ENCODE measurements around the gene ISCU.
"Not testable (repeated sequence)": the region's sequence is repeated elsewhere in the genome, so short reads cannot be mapped to it uniquely, and the experiment has no call there.

The ISCU gene

GRCh38 chr12:108547686-108548085 lies 14.7 kb upstream of the ISCU start:
- DNase-seq, result no peak

GRCh38 chr12:108548954-108549521 lies 13.4 kb upstream of the ISCU start:
- no peak for DNase-seq

GRCh38 chr12:108551535-108551934 lies 10.9 kb upstream of the ISCU start:
- no peak for DNase-seq

- no peak for DNase-seq
Measured at GRCh38 chr12:108553799-108554198, 8.6 kb upstream of the ISCU start.

GRCh38 chr12:108555383-108555782 lies 7.0 kb upstream of the ISCU start:
- DNase-seq, result not testable (repeated sequence)

- no peak for DNase-seq
Measured at GRCh38 chr12:108559007-108559655, 3.3 kb upstream of the ISCU start.

GRCh38 chr12:108559748-108560147 lies 2.6 kb upstream of the ISCU start:
- no peak for DNase-seq

GRCh38 chr12:108560321-108560721 lies 2.1 kb upstream of the ISCU start:
- no peak for DNase-seq

- DNase-seq, result peak; percentile 90
Measured at GRCh38 chr12:108560752-108561719, 1.4 kb upstream of the ISCU start, which contains the start of gene SART3. TSS of gene SART3 (minus strand) at chr12:108561173. CDS start at chr12:108561154, 19 bp downstream.

GRCh38 chr12:108561852-108562347 lies 496 bp upstream of the ISCU start:
- DNase-seq, result no peak

- DNase-seq, result peak; percentile 82
Measured at GRCh38 chr12:108563136-108563803, 874 bp downstream of the ISCU start.

- DNase-seq, result no peak
Measured at GRCh38 chr12:108563804-108564151, 1.4 kb downstream of the ISCU start.

GRCh38 chr12:108564724-108565123 lies 2.3 kb downstream of the ISCU start:
- DNase-seq, result no peak

- DNase-seq, result no peak
Measured at GRCh38 chr12:108565146-108565545, 2.8 kb downstream of the ISCU start.

GRCh38 chr12:108565976-108566375 lies 3.6 kb downstream of the ISCU start:
- no peak for DNase-seq

- DNase-seq, result no peak
Measured at GRCh38 chr12:108566452-108566851, 4.1 kb downstream of the ISCU start.

- no peak for DNase-seq
Measured at GRCh38 chr12:108567406-108568337, 5.3 kb downstream of the ISCU start.

- no peak for DNase-seq
Measured at GRCh38 chr12:108568338-108569154, 6.2 kb downstream of the ISCU start.

GRCh38 chr12:108570743-108571608 lies 8.6 kb downstream of the ISCU start:
- no peak for DNase-seq

Measured in right forelimb (tissue), 1 donor.